Measurements from ENCODE around the gene TBC1D4. TPM values are rescaled to one million over a fixed set of nuclear protein-coding genes. Genes with fewer than 3 reads are reported as not detected.
"Not testable (repeated sequence)": the region's sequence is repeated elsewhere in the genome, so short reads cannot be mapped to it uniquely, and the experiment has no call there.

The TBC1D4 gene
- total RNA-seq, 1 donor from 2014 or later, result 47.1 TPM

GRCh38 chr13:75285310-75285709 is 196.7 kb downstream of the TBC1D4 start:
- Mint-ChIP-seq H3K4me3 (no peak overlapping the region), H3K27me3 (no peaks in the 10 kb centered on the region), H3K4me1 (ENCODE audit: unreplicated experiment) (no peaks in the 10 kb centered on the region), H3K36me3 (peaks cover 46% of the 10 kb centered on the region), H3K27ac (no peak overlapping the region), H3K9me3 (peaks cover 6% of the 10 kb centered on the region)
- DNase-seq (ENCODE audit: extremely low spot score, unreplicated experiment), result no peak
- TF ChIP-seq, protein P1, sequence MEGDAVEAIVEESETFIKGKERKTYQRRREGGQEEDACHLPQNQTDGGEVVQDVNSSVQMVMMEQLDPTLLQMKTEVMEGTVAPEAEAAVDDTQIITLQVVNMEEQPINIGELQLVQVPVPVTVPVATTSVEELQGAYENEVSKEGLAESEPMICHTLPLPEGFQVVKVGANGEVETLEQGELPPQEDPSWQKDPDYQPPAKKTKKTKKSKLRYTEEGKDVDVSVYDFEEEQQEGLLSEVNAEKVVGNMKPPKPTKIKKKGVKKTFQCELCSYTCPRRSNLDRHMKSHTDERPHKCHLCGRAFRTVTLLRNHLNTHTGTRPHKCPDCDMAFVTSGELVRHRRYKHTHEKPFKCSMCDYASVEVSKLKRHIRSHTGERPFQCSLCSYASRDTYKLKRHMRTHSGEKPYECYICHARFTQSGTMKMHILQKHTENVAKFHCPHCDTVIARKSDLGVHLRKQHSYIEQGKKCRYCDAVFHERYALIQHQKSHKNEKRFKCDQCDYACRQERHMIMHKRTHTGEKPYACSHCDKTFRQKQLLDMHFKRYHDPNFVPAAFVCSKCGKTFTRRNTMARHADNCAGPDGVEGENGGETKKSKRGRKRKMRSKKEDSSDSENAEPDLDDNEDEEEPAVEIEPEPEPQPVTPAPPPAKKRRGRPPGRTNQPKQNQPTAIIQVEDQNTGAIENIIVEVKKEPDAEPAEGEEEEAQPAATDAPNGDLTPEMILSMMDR (conservative IDR thresholded peaks at IDR 0.05), result no peak

DNA sequence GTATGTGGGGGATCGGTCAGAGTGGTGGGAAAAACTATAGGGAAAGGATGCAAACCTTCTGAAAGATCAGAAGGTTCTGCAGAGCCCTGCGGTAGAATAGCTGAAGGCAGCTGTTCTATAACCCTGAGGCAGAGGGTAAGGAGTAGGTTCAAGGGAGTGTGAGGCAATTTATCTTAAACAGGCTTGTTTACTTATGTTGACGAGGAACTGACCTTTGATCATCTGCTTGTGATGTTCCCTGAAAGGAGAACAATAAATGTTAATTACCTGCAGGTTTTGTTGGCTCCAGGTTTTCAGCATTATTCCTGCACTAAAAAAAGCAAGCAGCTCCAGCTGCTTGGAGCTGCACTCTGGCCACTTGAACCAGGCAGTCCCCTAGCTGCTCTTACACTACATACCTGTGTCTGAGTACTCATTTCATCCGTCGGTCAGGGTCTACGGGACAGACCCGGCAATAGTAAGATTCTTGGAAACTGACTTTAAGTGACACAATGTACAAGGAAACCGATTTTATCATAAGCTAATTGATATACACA is 202.1 kb downstream of the TBC1D4 start:
- Mint-ChIP-seq H3K9me3 (peaks cover 16% of the 10 kb centered on the region), H3K4me3 (no peak overlapping the region), H3K36me3 (peaks cover 26% of the 10 kb centered on the region), H3K4me1 (ENCODE audit: unreplicated experiment) (no peaks in the 10 kb centered on the region), H3K27ac (no peak overlapping the region), H3K27me3 (no peaks in the 10 kb centered on the region)
- TF ChIP-seq, protein P1 (conservative IDR thresholded peaks at IDR 0.05), result no peak
- no peak for DNase-seq (ENCODE audit: extremely low spot score, unreplicated experiment)

DNA sequence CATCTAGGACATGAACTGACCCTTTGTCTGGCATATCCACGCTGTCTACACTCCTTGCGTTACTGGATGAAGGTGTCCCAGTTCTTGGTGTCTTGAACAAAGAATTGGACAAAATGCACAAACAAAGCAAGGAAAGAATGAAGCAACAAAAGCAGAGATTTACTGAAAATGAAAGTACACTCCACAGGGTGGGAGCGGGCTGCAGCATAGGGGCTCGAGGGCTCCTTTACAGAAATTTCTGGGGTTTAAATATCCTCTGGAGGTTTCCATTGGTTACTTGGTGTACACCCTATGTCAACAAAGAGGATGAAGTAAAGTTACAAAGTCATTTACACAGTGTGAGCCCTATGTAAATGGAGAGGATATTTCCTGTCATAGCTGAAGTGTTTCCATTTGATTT is 208.3 kb downstream of the TBC1D4 start:
- not testable (repeated sequence) for H3K36me3 Mint-ChIP-seq; H3K9me3 Mint-ChIP-seq; H3K4me1 Mint-ChIP-seq (ENCODE audit: unreplicated experiment); DNase-seq (ENCODE audit: extremely low spot score, unreplicated experiment); H3K27ac Mint-ChIP-seq; H3K4me3 Mint-ChIP-seq; H3K27me3 Mint-ChIP-seq

- H3K4me1 Mint-ChIP-seq (ENCODE audit: unreplicated experiment), result no peaks in the 10 kb centered on the region
- TF ChIP-seq, protein P1 (conservative IDR thresholded peaks at IDR 0.05), result no peak
- H3K27me3 Mint-ChIP-seq, result no peaks in the 10 kb centered on the region
- H3K9me3 Mint-ChIP-seq, result no peaks in the 10 kb centered on the region
- no peak overlapping the region for H3K4me3 Mint-ChIP-seq
- no peak for DNase-seq (ENCODE audit: extremely low spot score, unreplicated experiment)
- no peaks in the 10 kb centered on the region for H3K36me3 Mint-ChIP-seq
- no peak overlapping the region for H3K27ac Mint-ChIP-seq
Observed at GRCh38 chr13:75271846-75272245, 210.1 kb downstream of the TBC1D4 start.

- not testable (repeated sequence) for H3K36me3 Mint-ChIP-seq
Observed at GRCh38 chr13:75268481-75268880, 213.5 kb downstream of the TBC1D4 start.

GRCh38 chr13:75264611-75265010 is 217.4 kb downstream of the TBC1D4 start:
- H3K27me3 Mint-ChIP-seq, result no peaks in the 10 kb centered on the region
- TF ChIP-seq, protein P1 (conservative IDR thresholded peaks at IDR 0.05), result no peak
- H3K9me3 Mint-ChIP-seq, result no peaks in the 10 kb centered on the region
- no peak overlapping the region for H3K4me3 Mint-ChIP-seq
- H3K36me3 Mint-ChIP-seq, result no peaks in the 10 kb centered on the region
- DNase-seq (ENCODE audit: extremely low spot score, unreplicated experiment), result no peak
- H3K4me1 Mint-ChIP-seq (ENCODE audit: unreplicated experiment), result no peaks in the 10 kb centered on the region
- no peak overlapping the region for H3K27ac Mint-ChIP-seq

More at GRCh38 chr13:75268481-75268880, 213.5 kb downstream of the TBC1D4 start:
- not testable (repeated sequence) for H3K27me3 Mint-ChIP-seq; H3K27ac Mint-ChIP-seq; H3K9me3 Mint-ChIP-seq; H3K4me3 Mint-ChIP-seq; DNase-seq (ENCODE audit: extremely low spot score, unreplicated experiment); H3K4me1 Mint-ChIP-seq (ENCODE audit: unreplicated experiment)

Data from type B pancreatic cell (in vitro differentiated cells).